Fibroblast of pulmonary artery (primary cell): ENCODE results near the gene JARID2.

Experiments used
- DNase-seq: peaks from one replicate; pipeline ENCODE4 v3.0.0-alpha.2; 2010; ENCODE audit warnings: low read depth
- H3K4me3 ChIP-seq: replicated peaks from 2 replicates; pipeline ENCODE4 v1.5.1; 2011; ENCODE audit warnings: low read depth, mild to moderate bottlenecking, control low read depth, low read length, moderate library complexity
- TF ChIP-seq, protein P1 (sequence below): IDR thresholded peaks from 2 replicates; pipeline ENCODE4 v1.5.1; 2011; ENCODE audit warnings: mild to moderate bottlenecking, control low read depth, low read length, inconsistent platforms; ENCODE audit errors: missing control alignments

The JARID2 gene

DNA sequence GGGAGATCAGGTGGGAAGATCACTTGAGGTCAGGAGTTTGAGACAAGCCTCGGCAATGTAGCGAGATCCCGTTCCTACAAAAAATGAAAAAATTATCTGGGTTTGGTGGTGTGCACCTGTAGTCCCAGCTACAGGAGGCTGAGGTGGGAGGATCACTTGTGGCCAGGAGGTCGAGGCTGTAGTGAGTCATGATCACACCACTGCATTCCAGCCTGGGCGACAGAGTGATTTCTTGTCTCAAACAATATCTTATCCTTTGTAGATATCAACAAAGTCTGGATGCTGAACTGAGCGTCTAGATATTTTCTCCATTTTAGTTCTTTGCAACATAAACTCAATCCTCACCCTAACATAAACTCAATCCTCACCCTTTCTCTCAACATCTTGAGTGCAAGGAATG lies 219.3 kb downstream of the JARID2 start:
- DNase-seq = no peak
- TF ChIP-seq, protein P1, sequence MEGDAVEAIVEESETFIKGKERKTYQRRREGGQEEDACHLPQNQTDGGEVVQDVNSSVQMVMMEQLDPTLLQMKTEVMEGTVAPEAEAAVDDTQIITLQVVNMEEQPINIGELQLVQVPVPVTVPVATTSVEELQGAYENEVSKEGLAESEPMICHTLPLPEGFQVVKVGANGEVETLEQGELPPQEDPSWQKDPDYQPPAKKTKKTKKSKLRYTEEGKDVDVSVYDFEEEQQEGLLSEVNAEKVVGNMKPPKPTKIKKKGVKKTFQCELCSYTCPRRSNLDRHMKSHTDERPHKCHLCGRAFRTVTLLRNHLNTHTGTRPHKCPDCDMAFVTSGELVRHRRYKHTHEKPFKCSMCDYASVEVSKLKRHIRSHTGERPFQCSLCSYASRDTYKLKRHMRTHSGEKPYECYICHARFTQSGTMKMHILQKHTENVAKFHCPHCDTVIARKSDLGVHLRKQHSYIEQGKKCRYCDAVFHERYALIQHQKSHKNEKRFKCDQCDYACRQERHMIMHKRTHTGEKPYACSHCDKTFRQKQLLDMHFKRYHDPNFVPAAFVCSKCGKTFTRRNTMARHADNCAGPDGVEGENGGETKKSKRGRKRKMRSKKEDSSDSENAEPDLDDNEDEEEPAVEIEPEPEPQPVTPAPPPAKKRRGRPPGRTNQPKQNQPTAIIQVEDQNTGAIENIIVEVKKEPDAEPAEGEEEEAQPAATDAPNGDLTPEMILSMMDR = no peak

DNA sequence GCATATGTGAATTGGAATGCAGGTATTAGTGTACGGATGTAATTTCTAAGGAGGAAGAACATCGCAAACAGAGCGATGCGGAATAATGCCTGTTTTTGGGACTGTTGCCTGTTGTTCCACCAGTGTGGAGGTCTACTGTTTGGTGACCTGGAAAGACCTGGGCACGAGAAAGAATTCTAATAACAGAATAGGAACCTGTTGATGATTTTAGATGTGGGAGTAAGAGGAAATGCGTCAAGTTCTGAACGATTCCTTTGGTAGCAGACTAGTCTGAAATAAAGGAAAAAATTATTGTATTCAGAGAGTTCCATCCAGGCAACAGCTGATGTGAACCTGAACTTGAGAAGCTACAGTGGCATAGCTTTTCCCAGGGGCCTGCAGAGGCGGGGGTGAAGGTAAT lies 224.9 kb downstream of the JARID2 start:
- TF ChIP-seq, protein P1 = no peak
- DNase-seq = no peak

More for the DNA sequence above, 219.3 kb downstream of the JARID2 start:
- no peak overlapping the region for H3K4me3 ChIP-seq

DNA sequence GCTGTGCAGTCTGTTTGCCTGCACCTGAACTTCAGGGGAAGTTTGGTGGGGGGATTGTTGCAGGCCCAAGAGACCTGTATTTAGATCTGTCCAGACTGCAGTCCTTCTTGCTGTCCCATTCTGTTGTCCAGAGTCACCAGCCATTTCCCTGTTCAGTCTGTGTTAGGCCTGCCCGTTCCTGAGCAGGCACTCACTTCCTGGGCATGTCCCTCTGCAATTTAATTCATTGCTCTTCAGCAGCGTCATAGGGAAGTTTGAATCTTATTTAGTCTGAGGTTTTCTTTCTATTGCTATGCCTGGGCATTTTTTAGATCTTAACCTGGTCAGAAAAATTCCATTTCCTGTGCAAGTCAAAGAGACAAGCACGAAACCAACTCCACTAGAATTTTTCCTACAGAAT lies 226.8 kb downstream of the JARID2 start:
- no peak overlapping the region for H3K4me3 ChIP-seq
- no peak for DNase-seq
- TF ChIP-seq, protein P1 = no peak

More for the DNA sequence above, 224.9 kb downstream of the JARID2 start:
- no peak overlapping the region for H3K4me3 ChIP-seq

DNA sequence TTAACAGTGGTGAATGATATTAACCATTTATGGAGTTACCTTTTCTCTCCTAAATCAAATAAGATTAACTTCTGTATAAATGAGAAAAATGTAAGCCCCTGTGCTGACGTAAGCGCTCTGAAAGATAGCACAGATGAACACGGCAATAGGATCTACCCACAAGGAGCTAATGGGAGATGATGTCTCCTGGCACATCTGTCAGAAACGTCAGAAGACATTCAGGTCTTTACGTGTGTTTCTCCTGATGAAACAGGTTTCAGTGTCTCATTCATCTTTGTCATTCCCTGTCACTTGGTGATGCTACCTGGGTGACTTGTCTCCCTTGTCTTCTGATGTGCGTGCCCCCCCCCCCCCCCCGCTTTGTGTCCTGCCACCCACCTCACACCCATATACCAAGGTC lies 227.3 kb downstream of the JARID2 start:
- H3K4me3 ChIP-seq = no peak overlapping the region
- TF ChIP-seq, protein P1 = no peak
- DNase-seq = no peak

DNA sequence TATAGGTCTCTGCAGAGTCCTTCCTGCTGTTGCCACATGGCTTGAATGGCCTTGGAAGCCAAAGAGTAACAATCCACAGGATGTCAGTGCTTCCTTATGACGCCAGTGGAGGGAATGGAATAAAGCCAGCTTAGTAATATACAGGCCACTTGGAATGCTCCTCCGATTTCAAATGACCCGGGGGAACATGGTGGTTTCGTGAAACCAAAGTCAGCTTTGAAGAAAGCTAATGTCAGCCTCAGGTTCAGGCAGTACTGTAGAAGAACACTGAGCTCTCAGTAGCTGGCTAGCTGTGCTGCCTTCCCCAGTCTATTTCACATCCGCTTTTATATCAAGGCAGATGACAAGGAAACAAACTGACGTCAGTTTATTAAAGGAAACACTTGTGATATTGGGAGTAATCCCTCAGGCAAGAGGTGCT lies 227.9 kb downstream of the JARID2 start:
- TF ChIP-seq, protein P1 = no peak
- no peak overlapping the region for H3K4me3 ChIP-seq
- peak; percentile 84 for DNase-seq

DNA sequence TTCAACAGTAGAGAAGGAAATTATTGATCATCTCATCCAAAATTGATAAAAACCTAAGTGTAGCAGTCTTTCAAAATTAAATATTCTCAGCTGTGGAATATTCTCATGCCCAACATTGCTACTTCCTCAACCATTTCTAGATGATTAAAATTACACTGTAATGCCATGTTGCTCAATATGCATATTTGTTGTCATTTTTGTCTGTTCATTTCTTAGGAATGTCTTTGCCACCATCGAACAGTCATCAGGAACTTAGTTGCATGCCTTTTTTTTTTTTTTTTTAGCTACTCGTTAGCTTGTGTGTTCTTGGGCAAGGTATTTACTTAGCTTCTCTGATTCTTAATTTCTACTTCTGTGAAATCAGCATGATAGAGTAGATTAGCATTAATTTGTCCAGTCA lies 228.3 kb downstream of the JARID2 start:
- TF ChIP-seq, protein P1 = no peak
- H3K4me3 ChIP-seq = no peak overlapping the region
- peak; percentile 56 for DNase-seq

DNA sequence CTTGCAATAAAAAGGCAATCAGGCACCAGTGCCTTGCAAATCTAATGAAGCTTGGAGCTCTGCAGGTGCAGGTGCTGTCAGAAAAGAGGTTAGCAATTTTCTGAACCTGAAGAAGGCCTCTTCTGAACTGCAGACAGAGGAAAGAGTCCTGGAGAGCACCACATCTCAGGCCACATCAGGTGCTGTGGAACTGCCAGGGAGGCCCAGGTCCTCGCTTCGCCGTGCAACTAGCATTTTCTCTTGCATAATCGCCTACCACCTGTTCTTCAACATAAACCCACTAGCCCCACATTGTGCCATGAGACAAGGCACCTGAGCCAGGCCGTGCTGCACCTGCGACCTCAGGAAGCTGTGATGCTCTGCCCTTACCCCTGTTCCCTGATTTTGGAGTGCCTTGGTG lies 229.4 kb downstream of the JARID2 start:
- H3K4me3 ChIP-seq = no peak overlapping the region
- DNase-seq = no peak
- TF ChIP-seq, protein P1 = no peak
